GM12864 (cell line): ENCODE data around the gene NMD3.

Source experiments
- DNase-seq: peaks from one replicate; pipeline ENCODE4 v3.0.0-alpha.2; 2011; ENCODE audit warnings: low read depth
- H3K4me3 ChIP-seq: 2 replicates; pipeline ENCODE4 v1.5.1; 2011; ENCODE audit warnings: mild to moderate bottlenecking, low read depth, low read length, control low read depth
- CTCF ChIP-seq: IDR thresholded peaks from 2 replicates; pipeline ENCODE4 v1.5.1; 2011; ENCODE audit warnings: low read depth, mild to moderate bottlenecking, moderate library complexity, low read length, control low read depth, inconsistent platforms; ENCODE audit errors: missing control alignments

Gene NMD3

GRCh38 chr3:161224786-161225185, 3.7 kb downstream of the NMD3 start:
- DNase-seq: no peak
- TF ChIP-seq CTCF: no peak
- no peak overlapping the region for H3K4me3 ChIP-seq

GRCh38 chr3:161230621-161231171, 9.6 kb downstream of the NMD3 start:
- no peak for DNase-seq
- H3K4me3 ChIP-seq: no peak overlapping the region
- no peak for TF ChIP-seq CTCF

GRCh38 chr3:161231861-161232260, 10.8 kb downstream of the NMD3 start:
- no peak overlapping the region for H3K4me3 ChIP-seq
- no peak for TF ChIP-seq CTCF
- DNase-seq: no peak

GRCh38 chr3:161233557-161233956, 12.4 kb downstream of the NMD3 start:
- no peak overlapping the region for H3K4me3 ChIP-seq
- no peak for TF ChIP-seq CTCF
- no peak for DNase-seq

GRCh38 chr3:161236240-161236639, 15.1 kb downstream of the NMD3 start:
- TF ChIP-seq CTCF: no peak
- DNase-seq: no peak

GRCh38 chr3:161239700-161240099, 18.6 kb downstream of the NMD3 start:
- H3K4me3 ChIP-seq: no peak overlapping the region
- no peak for DNase-seq
- no peak for TF ChIP-seq CTCF

More at GRCh38 chr3:161236240-161236639, 15.1 kb downstream of the NMD3 start:
- no peak overlapping the region for H3K4me3 ChIP-seq

GRCh38 chr3:161244538-161244937, 23.4 kb downstream of the NMD3 start:
- TF ChIP-seq CTCF: no peak

More at GRCh38 chr3:161244538-161244937, 23.4 kb downstream of the NMD3 start:
- no peak overlapping the region for H3K4me3 ChIP-seq
- DNase-seq: no peak
